HG03095 (cell line): Measurements from ENCODE around the gene SERPINF2.
"Not testable (repeated sequence)": the region's sequence is repeated elsewhere in the genome, so short reads cannot be mapped to it uniquely, and the experiment has no call there.

Source experiments
- ATAC-seq: cut with Tn5 transposase; IDR thresholded peaks from one replicate; pipeline ENCODE4 v1.9.1; 2021; ENCODE audit warnings: moderate library complexity; ENCODE audit not compliant: unreplicated experiment

SERPINF2 gene

GRCh38 chr17:1742371-1743087, at the start of gene SERPINF2:
SERPINF2 (plus strand) TSS chr17:1742871; CDS start chr17:1744996, 2,125 bp downstream.
- ATAC-seq: no peak

DNA sequence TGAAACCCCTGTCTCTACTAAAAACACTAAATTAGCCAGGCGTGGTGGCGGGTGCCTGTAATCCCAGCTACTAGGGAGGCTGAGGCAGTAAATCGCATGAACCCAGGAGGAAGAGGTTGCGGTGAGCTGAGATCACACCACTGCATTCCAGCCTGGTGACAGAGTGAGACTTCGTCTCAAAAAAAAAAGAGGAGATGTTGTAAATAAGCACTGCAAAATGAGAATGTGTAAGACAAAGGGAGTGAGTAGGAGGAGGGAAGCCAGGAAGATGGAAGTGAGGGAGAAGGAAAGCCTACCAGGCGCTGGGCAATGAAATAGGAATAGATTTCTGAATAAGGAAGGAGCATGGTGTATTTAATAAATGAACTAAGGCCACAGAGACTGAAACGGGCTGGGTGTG, 49.3 kb upstream of the SERPINF2 start:
- no peak for ATAC-seq

GRCh38 chr17:1695365-1695764, 47.3 kb upstream of the SERPINF2 start:
- no peak for ATAC-seq

- ATAC-seq: no peak
These were observed 45.0 kb upstream of the SERPINF2 start for GRCh38 chr17:1697681-1698080.

DNA sequence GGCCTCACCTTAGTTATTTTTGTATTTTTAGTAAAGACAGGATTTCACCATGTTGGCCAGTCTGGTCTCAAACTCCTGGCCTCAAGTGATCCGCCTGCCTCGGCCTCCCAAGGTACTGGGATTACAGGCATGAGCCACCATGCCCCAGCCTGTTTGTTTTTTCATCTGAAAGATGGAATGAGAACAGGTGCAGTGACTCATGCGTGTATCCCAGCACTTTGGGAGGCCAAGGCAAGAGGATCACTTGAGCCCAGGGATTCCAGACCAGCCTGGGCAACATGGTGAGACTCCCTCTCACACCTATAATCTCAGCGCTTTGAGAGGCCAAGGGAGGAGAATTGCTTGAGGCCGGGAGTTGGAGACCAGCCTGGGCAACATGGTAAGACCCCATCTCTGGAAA, 42.8 kb upstream of the SERPINF2 start:
- ATAC-seq: not testable (repeated sequence)

- no peak for ATAC-seq
These were observed 39.6 kb upstream of the SERPINF2 start for GRCh38 chr17:1703063-1703462.

GRCh38 chr17:1705004-1705403, 37.7 kb upstream of the SERPINF2 start:
- ATAC-seq: no peak

DNA sequence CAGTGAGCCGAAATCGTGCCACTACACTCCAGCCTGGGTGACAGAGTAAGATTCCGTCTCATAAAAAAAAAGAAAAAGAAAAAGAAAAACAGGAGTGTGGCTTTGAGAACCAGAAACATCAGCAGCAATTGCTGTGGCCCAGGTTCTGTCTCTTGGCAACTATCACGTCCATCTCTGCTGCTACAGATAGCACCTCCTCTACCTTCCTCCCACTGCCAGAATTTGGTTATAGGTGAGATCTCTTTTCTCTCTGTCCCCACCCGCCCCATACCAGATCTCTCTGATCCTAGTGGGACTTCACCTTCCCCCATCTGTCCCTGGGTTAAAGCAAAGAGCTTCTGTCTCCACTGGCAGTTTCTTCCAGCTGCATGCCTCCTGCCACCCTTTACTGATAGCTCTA, 35.6 kb upstream of the SERPINF2 start:
- no peak for ATAC-seq

DNA sequence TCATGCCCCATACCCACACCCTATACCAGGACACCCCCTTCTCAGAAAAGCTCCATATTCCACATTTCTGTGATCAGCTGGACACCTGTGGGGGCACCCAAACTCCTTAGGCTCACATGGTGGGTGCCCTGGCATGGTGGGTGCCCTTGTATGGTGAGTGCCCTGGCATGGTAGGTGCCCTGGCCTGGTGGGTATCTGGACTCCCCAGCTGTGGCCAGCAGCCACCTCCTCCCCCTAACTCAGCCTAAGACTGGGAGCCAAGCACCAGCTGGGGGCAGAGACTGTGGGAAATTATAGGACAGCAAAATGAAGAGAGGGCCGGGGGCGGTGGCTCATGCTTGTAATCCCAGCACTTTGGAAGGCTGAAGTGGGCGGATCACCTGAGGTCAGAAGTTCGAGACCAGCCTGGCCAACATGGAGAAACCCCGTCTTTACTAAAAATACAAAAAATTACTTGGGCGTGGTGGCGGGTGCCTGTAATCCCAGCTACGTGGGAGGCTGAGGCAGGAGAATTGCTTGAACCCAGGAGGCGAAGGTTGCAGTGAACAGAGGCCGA, 33.8 kb upstream of the SERPINF2 start:
- not testable (repeated sequence) for ATAC-seq

DNA sequence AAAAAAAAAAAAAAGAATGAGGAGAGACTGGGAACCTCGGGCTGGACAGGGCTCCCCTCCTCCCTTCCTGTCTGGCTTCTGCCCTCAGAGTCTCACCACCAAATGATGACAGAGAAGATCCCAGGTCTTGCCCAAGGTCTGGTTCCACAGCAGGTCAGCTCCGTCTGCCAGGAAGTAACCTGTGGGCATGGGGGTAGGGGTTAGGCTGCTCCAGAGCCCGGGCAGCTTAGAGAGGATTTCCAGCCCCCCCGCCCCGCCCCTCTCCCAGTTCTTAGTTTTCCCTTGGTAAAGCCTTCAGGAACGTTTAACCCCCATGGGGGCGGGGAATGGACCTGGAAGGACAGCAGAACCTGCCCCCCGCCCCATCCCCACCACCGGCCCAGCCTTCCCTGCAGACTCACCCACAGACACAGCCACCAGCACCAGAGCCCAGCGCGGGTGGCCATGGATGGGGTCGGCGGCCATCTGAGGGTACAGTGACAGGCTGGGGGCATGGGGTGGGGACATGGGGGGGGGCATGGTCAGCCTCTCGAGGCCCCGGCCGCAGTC, 33.2 kb upstream of the SERPINF2 start:
- no peak for ATAC-seq

DNA sequence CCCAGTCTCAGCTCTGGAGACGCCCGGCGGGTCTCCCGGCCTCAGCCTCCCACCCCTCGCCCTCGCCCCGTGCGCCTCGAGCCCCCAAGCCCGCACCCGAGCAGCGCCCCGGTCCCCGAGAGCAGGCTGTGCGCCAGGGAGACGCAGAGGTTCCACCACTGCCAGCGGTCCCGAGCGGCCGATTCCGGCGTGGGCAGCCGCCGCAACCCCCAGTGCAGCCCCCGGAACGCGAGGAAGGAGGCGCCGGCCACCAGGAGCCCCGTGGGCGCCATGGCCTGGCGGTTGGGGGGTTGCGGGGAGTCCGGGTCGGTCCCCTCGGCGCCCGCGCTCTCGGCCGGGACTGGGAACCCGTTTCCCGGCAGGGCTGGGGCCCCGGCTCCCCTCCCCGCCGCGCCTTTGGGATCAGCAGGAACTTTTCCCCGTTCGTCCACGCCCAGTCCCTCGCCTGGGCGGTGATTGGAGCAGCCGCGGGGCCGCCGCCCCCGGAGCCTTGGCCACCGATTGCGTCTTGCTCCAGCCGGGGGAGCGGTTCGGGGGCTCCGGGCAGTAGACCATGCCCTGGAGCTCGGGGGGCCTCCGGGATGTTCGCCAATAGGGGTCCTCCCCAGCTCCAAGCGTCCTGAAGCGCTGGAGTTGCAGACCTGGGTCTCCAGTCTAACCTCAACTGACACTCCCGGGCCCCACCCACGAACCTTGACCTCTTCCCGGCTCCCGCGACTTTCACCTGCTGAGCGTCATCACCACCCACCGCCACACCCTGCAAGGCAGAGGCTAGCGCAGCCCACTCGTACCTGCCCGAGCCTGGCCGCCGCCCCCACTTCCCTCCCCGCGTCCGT, 32.5 kb upstream of the SERPINF2 start, which contains the start of gene TLCD2:
Gene TLCD2, minus strand, starts transcription at position 407 of the 836 bp plus-strand sequence. Its CDS starts 135 bp downstream, at position 272.
- no peak for ATAC-seq

GRCh38 chr17:1710807-1711553, 31.7 kb upstream of the SERPINF2 start:
- ATAC-seq: no peak

DNA sequence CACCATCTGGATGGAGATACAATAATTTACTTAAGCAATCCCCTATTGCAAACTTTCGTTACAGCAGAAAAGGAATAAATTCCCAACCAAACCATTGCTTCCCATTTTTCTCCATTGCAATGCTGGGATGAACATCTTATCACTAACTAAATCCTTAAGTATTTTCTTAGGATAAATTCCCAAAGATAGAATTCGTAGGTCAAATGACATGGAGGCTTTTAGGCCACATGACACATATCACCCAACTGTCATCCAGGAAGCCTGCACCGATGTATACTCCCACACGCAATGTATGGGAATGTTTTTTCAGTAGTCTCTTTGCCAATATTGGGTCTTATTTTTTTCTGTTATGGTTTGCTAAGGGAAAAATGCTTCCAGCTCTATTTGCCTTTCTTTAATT, 30.9 kb upstream of the SERPINF2 start:
- no peak for ATAC-seq

DNA sequence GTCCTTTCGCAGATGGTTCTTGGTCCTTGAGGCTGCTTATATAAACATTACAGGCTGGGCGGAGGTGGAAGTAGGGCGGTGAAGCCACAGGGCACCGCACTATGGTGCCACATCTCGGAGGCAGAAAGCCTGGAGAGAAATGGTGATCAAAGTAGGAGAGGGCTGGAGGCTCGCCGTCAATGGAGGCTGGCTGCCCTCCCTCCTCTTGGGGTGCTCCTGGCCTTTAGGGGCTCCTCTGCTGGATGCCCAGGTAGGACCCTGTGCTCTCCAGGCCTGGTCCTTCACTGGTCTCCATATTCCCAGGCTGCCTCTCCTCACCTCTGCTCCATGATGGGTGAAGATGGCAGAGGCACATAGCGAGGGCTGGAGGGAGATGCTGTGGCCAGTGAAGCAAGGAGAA, 30.4 kb upstream of the SERPINF2 start:
- no peak for ATAC-seq

GRCh38 chr17:1713160-1713877, 29.4 kb upstream of the SERPINF2 start:
- ATAC-seq: no peak

DNA sequence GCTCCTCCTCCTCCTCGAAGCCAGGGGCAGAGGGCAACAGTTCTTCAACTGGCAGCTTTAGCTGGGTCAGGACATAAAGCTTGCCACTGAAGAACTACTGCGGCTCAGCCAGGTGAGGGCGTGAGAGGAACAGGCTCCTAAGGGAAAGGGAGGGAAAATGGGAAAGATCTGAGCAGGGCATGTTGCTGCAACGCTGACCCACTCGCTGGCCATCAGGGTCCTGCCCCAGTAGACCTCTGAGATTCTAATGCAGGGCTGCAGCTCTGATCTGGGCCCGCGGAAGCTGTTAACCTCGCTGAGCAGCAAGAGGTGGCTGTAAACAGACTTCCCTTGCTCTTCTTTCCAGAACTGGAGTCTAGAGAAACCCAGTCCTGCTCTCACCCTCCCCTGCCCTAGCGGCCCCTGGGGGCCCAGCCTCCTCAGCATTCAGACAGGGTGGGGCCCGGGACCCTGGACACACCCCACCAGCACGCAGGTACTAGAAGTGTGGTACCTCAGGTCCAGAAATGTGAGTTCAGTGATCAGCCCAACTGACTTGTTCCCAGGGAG, 28.7 kb upstream of the SERPINF2 start:
- ATAC-seq: no peak

DNA sequence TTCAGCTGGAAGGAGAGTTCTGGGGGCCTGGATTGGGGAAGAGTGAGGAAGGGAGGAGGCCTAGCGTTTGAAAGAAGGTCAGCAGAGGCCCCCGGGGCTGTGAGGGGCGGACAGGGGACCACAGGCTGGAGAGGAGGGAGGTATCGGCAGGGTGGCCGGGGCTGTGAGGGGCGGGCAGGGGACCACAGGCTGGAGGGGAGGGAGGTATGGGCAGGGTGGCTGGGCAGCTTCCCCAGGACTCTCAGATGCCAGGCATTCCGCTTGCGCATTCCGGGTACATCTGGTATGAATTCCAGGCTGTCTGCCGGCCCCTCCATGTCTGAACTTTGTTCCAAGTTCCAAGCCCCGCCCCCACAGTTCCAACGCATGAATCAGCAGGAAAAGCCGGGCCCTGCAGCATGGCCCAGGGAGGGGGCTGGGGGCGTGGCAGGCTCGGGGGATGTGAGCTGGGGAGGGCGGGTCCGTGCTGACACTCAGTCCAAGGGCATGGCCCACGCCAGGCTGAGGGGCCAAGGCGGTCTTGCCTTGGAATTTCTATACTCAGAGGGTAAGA, 28.2 kb upstream of the SERPINF2 start:
- no peak for ATAC-seq

- ATAC-seq: no peak
These were observed 27.5 kb upstream of the SERPINF2 start for GRCh38 chr17:1714980-1715802.

DNA sequence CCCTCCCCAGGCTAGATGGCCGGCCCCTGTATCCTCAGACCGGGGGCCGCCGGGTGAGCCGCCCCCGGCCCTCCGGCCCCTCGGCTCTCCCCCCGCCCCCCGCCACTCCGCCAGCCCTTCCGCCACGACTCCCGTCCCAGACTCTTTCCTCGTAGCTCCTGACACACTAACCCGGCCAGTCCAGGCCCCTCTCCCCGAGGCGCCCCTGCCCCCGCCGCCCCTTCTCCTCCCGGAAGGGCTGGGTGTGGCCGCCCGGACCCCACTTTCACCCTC, 26.9 kb upstream of the SERPINF2 start:
- ATAC-seq: no peak
